ENCODE measurements around the gene NEURL1B. TPM values are rescaled to one million over a fixed set of nuclear protein-coding genes. Genes with fewer than 3 reads are reported as not detected.

Gene NEURL1B
- total RNA-seq, 1 donor from 2014 or later: 1.5 TPM

DNA sequence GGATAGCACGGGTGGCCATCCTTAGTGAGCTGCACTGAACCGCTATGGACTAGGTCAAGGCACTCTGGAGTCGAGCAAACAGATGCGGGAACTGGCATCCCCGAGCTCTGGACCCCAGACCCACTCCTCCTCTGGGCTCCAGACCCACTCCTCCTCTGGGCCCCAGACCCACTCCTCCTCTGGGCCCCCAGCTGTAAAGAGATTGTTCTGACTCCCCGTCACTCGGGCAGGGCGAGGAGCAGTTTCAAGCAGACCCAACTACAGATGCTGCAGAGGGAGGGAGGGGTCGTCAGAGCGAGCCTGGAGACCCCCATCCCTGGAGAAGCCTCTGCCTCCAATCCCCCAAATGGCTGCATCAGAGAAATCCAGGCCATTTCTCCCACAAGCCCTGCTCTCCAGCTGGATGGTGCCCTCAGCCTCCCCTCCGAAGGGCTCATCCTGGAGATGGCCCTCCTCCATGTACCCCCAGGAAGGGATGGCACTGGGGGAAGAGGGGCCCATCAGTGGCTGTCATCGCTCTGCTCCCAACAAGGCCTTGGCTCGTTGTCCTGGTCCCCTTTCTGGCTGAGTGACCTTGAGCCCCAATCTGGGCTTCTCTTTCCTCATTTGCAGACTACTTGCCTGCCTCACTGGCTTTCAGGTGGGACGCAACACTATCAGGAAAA is 91.3 kb downstream of the NEURL1B start:
- Mint-ChIP-seq H3K36me3 (ENCODE audit: unreplicated experiment) (no peaks in the 10 kb centered on the region), H3K9me3 (ENCODE audit: unreplicated experiment) (no peaks in the 10 kb centered on the region), H3K27me3 (ENCODE audit: unreplicated experiment) (no peaks in the 10 kb centered on the region), H3K4me1 (ENCODE audit: unreplicated experiment) (peaks cover 38% of the 10 kb centered on the region), H3K27ac (ENCODE audit: unreplicated experiment) (peak overlapping the region; percentile 98), H3K4me3 (ENCODE audit: unreplicated experiment) (no peak overlapping the region)
- TF ChIP-seq, protein P1, sequence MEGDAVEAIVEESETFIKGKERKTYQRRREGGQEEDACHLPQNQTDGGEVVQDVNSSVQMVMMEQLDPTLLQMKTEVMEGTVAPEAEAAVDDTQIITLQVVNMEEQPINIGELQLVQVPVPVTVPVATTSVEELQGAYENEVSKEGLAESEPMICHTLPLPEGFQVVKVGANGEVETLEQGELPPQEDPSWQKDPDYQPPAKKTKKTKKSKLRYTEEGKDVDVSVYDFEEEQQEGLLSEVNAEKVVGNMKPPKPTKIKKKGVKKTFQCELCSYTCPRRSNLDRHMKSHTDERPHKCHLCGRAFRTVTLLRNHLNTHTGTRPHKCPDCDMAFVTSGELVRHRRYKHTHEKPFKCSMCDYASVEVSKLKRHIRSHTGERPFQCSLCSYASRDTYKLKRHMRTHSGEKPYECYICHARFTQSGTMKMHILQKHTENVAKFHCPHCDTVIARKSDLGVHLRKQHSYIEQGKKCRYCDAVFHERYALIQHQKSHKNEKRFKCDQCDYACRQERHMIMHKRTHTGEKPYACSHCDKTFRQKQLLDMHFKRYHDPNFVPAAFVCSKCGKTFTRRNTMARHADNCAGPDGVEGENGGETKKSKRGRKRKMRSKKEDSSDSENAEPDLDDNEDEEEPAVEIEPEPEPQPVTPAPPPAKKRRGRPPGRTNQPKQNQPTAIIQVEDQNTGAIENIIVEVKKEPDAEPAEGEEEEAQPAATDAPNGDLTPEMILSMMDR (IDR thresholded peaks at IDR 0.05): no peak
- no peak for DNase-seq (ENCODE audit: extremely low spot score, unreplicated experiment)

- peak overlapping the region; percentile 98 for H3K27ac Mint-ChIP-seq (ENCODE audit: unreplicated experiment)
- no peaks in the 10 kb centered on the region for H3K27me3 Mint-ChIP-seq (ENCODE audit: unreplicated experiment)
- TF ChIP-seq, protein P1 (IDR thresholded peaks at IDR 0.05): no peak
- peak; percentile 92 for DNase-seq (ENCODE audit: extremely low spot score, unreplicated experiment)
- no peaks in the 10 kb centered on the region for H3K9me3 Mint-ChIP-seq (ENCODE audit: unreplicated experiment)
- H3K36me3 Mint-ChIP-seq (ENCODE audit: unreplicated experiment): no peaks in the 10 kb centered on the region
- H3K4me1 Mint-ChIP-seq (ENCODE audit: unreplicated experiment): peaks cover 38% of the 10 kb centered on the region
- H3K4me3 Mint-ChIP-seq (ENCODE audit: unreplicated experiment): peak overlapping the region; percentile 51
These were observed 92.3 kb downstream of the NEURL1B start for GRCh38 chr5:172733131-172733973.

GRCh38 chr5:172733974-172734346 is 92.9 kb downstream of the NEURL1B start:
- peaks cover 38% of the 10 kb centered on the region for H3K4me1 Mint-ChIP-seq (ENCODE audit: unreplicated experiment)
- TF ChIP-seq, protein P1 (IDR thresholded peaks at IDR 0.05): no peak
- H3K36me3 Mint-ChIP-seq (ENCODE audit: unreplicated experiment): no peaks in the 10 kb centered on the region

GRCh38 chr5:172735141-172735831 is 94.2 kb downstream of the NEURL1B start:
- Mint-ChIP-seq H3K9me3 (ENCODE audit: unreplicated experiment) (no peaks in the 10 kb centered on the region), H3K4me3 (ENCODE audit: unreplicated experiment) (no peak overlapping the region), H3K4me1 (ENCODE audit: unreplicated experiment) (peaks cover 44% of the 10 kb centered on the region), H3K36me3 (ENCODE audit: unreplicated experiment) (no peaks in the 10 kb centered on the region), H3K27me3 (ENCODE audit: unreplicated experiment) (no peaks in the 10 kb centered on the region), H3K27ac (ENCODE audit: unreplicated experiment) (peak overlapping the region; percentile 98)
- TF ChIP-seq, protein P1 (IDR thresholded peaks at IDR 0.05): no peak
- DNase-seq (ENCODE audit: extremely low spot score, unreplicated experiment): no peak

More at GRCh38 chr5:172733974-172734346, 92.9 kb downstream of the NEURL1B start:
- Mint-ChIP-seq H3K27me3 (ENCODE audit: unreplicated experiment) (no peaks in the 10 kb centered on the region), H3K9me3 (ENCODE audit: unreplicated experiment) (no peaks in the 10 kb centered on the region), H3K27ac (ENCODE audit: unreplicated experiment) (peak overlapping the region; percentile 98), H3K4me3 (ENCODE audit: unreplicated experiment) (peak overlapping the region; percentile 51)
- DNase-seq (ENCODE audit: extremely low spot score, unreplicated experiment): no peak

Data from osteocyte (in vitro differentiated cells).